ENCODE results near the gene TMEM150B. TPM values are rescaled to one million over a fixed set of nuclear protein-coding genes. Genes with fewer than 3 reads are reported as not detected.

Gene TMEM150B
- total and polyA plus RNA-seq, 9 of the 15 experiments (the other 6 are each of a cell fraction or from before 2014, with no cell fraction given): 0.47 to 1.3 (median 0.74) TPM; not detected in 2

- TF ChIP-seq ILK (tag; IDR thresholded peaks at IDR 0.05; ENCODE audit: borderline replicate concordance, low read depth): no peak
- no peak for TF ChIP-seq CBFB (CRISPR knock-in tag; IDR thresholded peaks at IDR 0.05)
- no peak for TF ChIP-seq UBTF (IDR thresholded peaks at IDR 0.05; ENCODE audit: borderline replicate concordance in 1 of 2, low read depth in 2 of 2, low read length in 2 of 2)
- TF ChIP-seq RCOR1 (IDR thresholded peaks at IDR 0.05; ENCODE audit: borderline replicate concordance in 1 of 2, low read depth in 2 of 2, low read length in 2 of 2): peak in 1 of 2 experiments; percentile 73; a peak in 2 of 4 replicates
- no peak for TF ChIP-seq THRAP3 (IDR thresholded peaks at IDR 0.05; ENCODE audit: borderline replicate concordance)
- TF ChIP-seq AFF1 (IDR thresholded peaks at IDR 0.05; ENCODE audit: low read depth in 1 of 2, partially characterized antibody in 2 of 2): no peak
- TF ChIP-seq ATF7 (IDR thresholded peaks at IDR 0.05): peak; percentile 92
- TF ChIP-seq STAT5B (CRISPR knock-in tag; IDR thresholded peaks at IDR 0.05): no peak
- TF ChIP-seq E2F1 (CRISPR knock-in tag; IDR thresholded peaks at IDR 0.05): peak; percentile 93
- no peak for TF ChIP-seq ZBTB43 (CRISPR knock-in tag; IDR thresholded peaks at IDR 0.05)
- no peak for TF ChIP-seq TRIM24 (IDR thresholded peaks at IDR 0.05)
- TF ChIP-seq MAX (CRISPR knock-in tag; IDR thresholded peaks at IDR 0.05): no peak
- TF ChIP-seq XRCC5 (IDR thresholded peaks at IDR 0.05; ENCODE audit: low read depth, low read length): 0 out of 2 replicates have a peak, but pooled peaks have one; percentile 63
- no peak for TF ChIP-seq ZNF699 (CRISPR knock-in tag; IDR thresholded peaks at IDR 0.05; ENCODE audit: insufficient replicate concordance)
- no peak for TF ChIP-seq PREB (CRISPR knock-in tag; IDR thresholded peaks at IDR 0.05)
- no peak for TF ChIP-seq ZNF444 (CRISPR knock-in tag; IDR thresholded peaks at IDR 0.05)
Observed at GRCh38 chr19:55339105-55339888, 14.2 kb upstream of the TMEM150B start, which contains the start of gene KMT5C (continued).

Measured in K562 (cell line).